HG03025 (cell line): ENCODE data around the gene DCHS1.

Source experiments
- ATAC-seq: cut with Tn5 transposase; IDR thresholded peaks from one replicate; pipeline ENCODE4 v1.9.1; 2021; ENCODE audit warnings: mild to moderate bottlenecking, moderate library complexity; ENCODE audit not compliant: unreplicated experiment, low FRiP score

Gene DCHS1

DNA sequence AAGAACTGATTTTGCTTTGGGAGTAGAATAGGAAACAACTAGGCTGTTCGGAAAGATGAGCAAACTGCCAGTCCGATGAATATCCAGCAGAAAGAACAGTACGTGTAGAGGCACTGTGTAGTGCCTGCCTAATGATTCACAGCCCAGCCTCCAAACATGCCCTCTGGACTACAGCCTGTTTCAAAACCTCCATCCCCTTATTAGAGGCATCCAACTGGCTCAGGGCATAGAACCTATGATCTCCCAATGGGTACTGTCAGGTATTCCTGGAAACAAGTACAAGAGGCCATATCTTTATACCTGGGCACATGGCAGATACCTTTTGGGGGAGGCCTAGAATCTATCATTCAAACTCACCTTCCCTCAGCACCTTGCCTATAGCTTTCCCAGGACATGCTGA is 57.1 kb downstream of the DCHS1 start:
- no peak for ATAC-seq

GRCh38 chr11:6596239-6596877 is 59.3 kb downstream of the DCHS1 start:
- no peak for ATAC-seq

DNA sequence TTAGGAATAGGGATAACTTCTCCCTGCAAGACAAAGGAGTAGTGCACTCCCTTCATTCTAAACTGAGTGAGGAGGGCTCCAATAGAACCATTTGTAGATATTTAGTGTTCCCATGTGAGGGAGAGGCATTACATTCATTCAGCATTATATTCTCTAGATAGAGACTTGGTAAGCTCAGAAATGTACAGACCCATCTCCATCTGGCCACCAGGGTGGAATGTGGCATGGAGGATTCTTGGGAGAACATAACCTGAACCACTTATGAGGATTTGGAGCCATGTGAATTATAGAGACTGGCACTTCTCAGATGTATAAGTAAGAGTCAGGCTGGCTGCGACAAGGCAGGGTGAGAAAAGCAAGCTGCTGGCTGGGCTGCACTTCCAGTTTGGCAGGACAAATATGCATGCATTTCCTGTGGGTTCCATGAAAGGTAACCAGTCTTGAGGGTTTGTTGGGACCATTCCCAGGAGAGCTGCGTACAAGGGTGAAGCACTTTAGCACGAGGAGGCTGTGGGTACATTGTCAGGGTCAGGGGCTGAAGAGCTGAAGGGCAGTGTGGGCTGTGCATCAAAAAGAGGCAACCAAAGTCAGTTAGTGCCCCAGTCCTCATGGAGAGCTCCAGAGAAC is 61.4 kb downstream of the DCHS1 start:
- no peak for ATAC-seq

GRCh38 chr11:6588018-6588417 is 67.6 kb downstream of the DCHS1 start:
- no peak for ATAC-seq

DNA sequence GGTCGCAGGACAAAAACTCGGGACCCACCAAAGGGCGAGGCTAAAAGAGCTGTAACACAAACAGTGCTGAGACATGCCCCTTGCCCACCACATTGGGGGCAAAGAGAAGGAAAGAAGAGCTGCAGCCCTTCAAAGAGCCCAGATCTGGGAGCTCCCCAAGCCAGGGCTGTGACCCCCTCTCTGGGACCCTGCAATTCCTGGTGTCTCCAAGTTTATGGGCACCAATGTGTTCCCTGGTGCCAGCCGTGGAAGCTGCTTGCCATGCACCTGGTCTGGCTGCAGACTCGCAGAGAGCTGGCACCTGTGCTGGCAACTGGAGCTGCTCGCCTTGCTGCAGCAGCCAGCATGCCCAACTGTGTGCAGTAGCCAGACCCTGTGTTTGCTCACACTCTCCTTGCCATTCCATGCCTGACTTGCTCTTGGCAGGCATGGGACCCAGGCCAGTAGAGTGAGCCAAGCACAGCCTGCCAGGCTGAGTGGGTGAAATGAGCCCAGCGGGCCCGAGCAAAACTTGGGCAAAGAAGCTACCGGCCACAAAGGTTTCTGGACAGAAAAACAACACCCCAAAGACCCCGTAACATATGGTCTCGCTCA is 68.2 kb downstream of the DCHS1 start:
- no peak for ATAC-seq

DNA sequence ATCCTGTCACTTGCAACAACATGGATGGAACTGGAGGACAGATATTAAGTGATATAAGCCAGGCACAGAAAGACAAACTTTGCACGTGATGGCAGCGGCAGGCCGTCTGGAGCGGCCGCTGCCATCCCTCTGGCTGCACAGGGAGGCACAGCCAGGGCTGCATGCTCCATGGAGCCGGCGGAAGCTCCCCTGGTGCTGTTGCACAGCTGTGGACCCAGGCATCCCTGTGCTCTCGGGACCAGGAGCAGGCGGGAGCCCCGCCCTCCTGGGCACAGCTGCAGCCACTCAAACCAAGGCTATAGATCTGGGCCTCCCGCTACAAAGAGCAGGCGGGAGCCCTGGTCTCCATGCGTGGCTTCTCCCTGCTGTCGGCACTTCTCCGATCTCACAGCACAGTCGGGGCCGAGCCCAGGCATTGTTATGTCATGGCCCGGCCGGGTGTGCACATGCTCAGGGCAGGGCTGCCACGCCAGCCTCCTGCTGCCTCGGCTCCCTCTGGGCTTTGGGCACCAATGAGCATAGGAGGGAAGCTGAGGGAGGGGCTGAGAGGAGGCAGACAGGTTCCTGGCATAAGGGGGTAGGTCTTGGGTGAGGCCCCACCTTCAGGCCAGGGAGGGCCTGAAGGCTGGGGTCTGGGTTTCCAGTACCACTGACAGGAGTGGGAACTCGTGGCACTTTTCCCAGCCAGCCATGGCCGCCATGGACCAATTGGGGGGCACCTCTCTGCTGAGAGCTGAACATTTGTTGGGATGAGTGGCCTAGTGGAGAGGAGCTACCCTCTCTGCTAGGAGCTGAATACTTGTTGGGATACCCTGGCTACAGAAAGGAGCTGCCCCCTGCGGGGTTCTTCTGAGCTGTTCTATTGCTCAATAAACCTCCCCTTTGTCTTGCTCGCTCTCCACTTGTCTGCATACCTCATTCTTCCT is 68.9 kb downstream of the DCHS1 start:
- ATAC-seq = no peak

DNA sequence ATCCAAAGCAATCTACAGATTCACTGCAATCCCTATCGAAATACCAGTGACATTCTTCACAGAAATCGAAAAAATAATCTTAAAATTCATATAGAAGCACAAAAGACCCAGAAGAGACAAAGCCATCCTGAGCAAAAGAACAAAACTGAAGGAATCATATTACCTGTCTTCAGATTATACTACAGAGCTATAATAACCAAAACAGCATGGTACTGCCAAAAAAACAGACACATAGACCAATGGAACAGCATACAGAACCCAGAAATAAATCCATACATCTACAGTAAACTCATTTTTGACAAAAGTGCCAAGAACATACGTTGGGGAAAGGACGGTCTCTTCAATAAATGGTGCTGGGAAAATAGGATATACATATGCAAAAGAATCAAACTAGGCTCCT is 71.1 kb downstream of the DCHS1 start:
- no peak for ATAC-seq

DNA sequence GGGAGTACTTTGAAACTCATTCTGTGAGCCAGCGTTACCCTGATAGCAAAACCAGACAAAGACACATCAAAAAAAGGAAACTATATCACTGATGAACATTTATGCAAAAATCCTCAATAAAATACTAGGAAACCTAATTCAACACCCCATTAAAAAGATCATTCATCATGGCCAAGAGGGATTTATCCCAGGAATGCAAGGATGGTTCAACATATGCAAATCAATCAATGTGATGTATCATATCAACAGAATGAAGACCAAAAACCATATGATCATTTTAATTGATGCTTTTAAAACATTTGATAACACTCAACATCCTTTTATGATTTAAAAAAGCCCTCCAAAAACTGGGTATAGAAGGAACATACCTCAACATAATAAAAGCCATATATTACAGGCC is 72.0 kb downstream of the DCHS1 start:
- no peak for ATAC-seq

GRCh38 chr11:6579681-6580080 is 75.9 kb downstream of the DCHS1 start:
- no peak for ATAC-seq

GRCh38 chr11:6578134-6578533 is 77.5 kb downstream of the DCHS1 start:
- no peak for ATAC-seq

DNA sequence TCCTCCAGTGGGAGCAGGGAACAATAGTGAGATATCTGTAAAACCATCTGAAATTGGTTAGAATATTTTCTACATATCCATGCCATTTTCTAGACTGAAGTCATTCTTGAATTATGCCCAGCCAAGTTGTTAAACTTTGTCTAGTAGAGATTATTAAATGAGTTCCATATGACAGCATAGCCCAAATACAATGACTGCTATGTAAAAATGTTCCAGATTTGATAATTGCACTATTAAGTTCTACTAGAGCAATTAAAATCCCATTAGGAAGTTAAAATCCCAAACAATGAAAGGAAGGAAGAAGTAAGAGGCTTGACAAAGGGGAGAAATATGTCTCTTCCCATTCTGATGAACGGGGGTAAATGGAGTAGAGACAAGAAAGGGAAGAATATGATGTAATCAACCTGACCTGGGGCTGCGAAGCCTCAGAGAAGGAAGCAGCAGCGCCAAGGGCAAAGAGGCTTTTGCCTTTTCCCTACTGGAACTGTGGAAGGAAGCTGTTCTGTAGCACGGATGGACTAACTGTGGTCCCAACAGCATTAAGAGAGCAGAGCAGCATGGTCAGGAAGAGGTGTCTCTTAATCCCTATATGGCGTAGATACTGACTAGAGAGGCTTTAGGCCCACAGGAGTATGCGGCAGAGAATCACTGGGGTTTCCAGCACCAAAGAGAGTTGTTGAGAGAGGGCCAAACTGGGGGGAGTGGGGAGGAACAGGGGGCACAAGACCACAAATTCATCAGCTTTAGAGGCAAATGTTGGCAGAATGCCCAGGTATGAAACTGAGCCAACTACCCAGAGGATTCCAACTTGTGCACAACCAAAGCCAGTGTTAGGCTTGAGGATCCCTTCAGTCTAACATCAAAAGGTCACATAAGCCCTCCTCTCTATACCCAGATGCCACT is 78.9 kb downstream of the DCHS1 start:
- no peak for ATAC-seq

DNA sequence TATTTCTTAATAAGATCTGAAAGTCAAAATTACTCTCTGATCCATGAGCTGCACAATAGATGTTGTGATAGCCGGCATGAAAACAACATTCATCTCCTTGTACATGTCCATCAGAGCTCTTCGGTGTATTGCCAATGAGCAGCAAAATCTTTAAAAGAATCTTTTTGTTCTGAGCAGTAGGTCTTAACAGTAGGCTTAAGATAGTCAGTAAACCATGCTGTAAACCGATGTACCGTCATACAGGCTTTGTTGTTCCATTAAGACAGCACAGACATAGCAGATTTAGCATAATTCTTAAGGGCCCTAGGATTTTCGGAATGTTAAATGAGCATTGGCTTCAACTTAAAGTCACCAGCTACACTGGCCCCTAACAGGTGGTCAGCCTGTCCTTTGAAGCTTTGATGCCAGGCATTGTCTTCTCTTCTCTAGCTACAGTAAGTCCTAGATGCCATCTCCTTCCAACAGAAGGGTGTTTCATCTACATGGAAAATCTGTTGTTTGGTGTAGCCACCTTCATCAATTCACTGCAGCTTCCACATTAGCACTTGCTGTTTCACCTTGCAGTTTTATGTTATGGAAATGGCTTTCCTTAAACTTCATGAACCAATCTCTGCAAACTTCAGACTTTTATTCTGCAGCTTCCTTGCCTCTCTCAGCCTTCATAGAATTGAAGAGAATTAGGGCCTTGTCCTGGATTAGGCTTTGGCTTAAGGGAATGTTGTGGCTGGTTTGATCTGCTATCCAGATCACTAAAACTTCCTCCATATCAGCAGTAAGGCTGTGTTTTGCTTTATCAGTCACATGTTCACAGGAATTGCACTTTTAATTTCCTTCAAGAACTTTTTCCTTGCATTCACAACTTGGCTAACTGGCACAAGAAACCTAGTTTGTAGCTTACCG is 80.5 kb downstream of the DCHS1 start:
- no peak for ATAC-seq

GRCh38 chr11:6572215-6572614 is 83.4 kb downstream of the DCHS1 start:
- no peak for ATAC-seq

DNA sequence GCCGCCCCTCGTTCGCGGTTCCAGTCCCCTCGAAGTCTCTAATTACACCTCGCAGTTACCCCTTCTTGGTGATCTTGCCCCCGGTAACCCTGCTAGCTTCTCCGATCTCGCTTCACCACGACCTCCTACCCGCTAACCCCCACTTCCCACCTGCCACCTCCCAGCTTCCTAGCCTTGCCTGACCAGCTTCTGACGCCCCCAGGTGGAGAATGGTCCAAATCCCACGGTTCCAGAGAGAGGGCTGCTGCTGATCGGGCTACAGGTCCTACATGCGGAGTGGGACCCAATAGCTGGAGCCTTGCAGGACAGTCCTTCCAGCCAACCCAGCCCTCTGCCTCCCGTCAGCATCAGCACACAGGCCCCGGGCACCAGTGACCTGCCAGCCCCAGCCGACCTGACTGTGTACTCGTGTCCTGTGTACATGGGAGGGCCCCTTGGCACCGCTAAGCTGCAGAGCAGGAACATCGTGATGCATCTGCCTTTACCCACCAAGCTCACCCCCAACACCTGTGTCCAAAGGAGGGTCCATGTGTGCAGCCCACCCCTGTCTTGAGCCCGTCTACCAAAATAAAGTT is 84.1 kb downstream of the DCHS1 start:
- ATAC-seq = no peak
